Parathyroid adenoma (tissue), 2 donors: ENCODE data around the gene SKIC8.

Experiments
- H2AFZ ChIP-seq: fragments of 300-600 bp; sonication (generic); one replicate; pipeline ENCODE4 v1.7.0; 2017; ENCODE audit warnings: antibody characterized with exemption, mild to moderate bottlenecking
- H3K27ac ChIP-seq: fragments of 300-600 bp; sonication (generic); one replicate; pipeline ENCODE4 v1.7.0; 2017
- H3K27me3 ChIP-seq: fragments of 300-600 bp; sonication (generic); one replicate; pipeline ENCODE4 v1.7.0; 2017; ENCODE audit warnings: low read length; ENCODE audit not compliant: control insufficient read depth, insufficient read depth
- H3K36me3 ChIP-seq: fragments of 300-600 bp; sonication (generic); one replicate; pipeline ENCODE4 v1.7.0; 2017; ENCODE audit warnings: low read length; ENCODE audit not compliant: control insufficient read depth, insufficient read depth
- H3K4me1 ChIP-seq: fragments of 300-600 bp; sonication (generic); one replicate; pipeline ENCODE4 v1.7.0; 2017; ENCODE audit warnings: control low read depth
- H3K4me2 ChIP-seq: fragments of 300-600 bp; sonication (generic); one replicate; pipeline ENCODE4 v1.7.0; 2017; ENCODE audit warnings: low read length
- H3K4me3 ChIP-seq: fragments of 300-600 bp; sonication (generic); one replicate; pipeline ENCODE4 v1.7.0; 2017; ENCODE audit warnings: low read depth, low read length
- H3K79me2 ChIP-seq: fragments of 300-600 bp; sonication (generic); one replicate; pipeline ENCODE4 v1.7.0; 2017; ENCODE audit warnings: control low read depth
- H3K9ac ChIP-seq: fragments of 300-600 bp; sonication (generic); one replicate; pipeline ENCODE4 v1.7.0; 2017; ENCODE audit warnings: mild to moderate bottlenecking
- H3K9me3 ChIP-seq: fragments of 300-600 bp; sonication (generic); one replicate; pipeline ENCODE4 v1.7.0; 2017; ENCODE audit warnings: low read length; ENCODE audit not compliant: control insufficient read depth
- CTCF ChIP-seq: fragments of 300-600 bp; sonication (generic); IDR thresholded peaks from one replicate; pipeline ENCODE4 v1.7.0; 2017; ENCODE audit warnings: antibody characterized with exemption, mild to moderate bottlenecking
- donor health status: primary hyperparathyroidism.

Gene SKIC8

GRCh38 chr15:78263907-78264303 lies 35.5 kb downstream of the SKIC8 start:
- Histone ChIP-seq H3K27ac (no peak overlapping the region), H3K9ac (no peak overlapping the region), H3K36me3 (no peaks in the 10 kb centered on the region), H3K79me2 (no peaks in the 10 kb centered on the region), H3K4me3 (peak overlapping the region; percentile 25), H3K4me2 (peak overlapping the region; percentile 47), H3K4me1 (peaks cover 2% of the 10 kb centered on the region), H3K9me3 (no peaks in the 10 kb centered on the region), H2AFZ (peak overlapping the region; percentile 97), H3K27me3 (no peaks in the 10 kb centered on the region)
- TF ChIP-seq CTCF = no peak

GRCh38 chr15:78263351-78263781 lies 36.0 kb downstream of the SKIC8 start:
- Histone ChIP-seq H3K27ac (no peak overlapping the region), H3K36me3 (no peaks in the 10 kb centered on the region), H3K9ac (no peak overlapping the region), H3K4me1 (peaks cover 2% of the 10 kb centered on the region), H3K4me3 (no peak overlapping the region), H2AFZ (no peak overlapping the region), H3K9me3 (no peaks in the 10 kb centered on the region), H3K27me3 (no peaks in the 10 kb centered on the region), H3K4me2 (no peak overlapping the region), H3K79me2 (no peaks in the 10 kb centered on the region)
- no peak for TF ChIP-seq CTCF

GRCh38 chr15:78261062-78261461 lies 38.3 kb downstream of the SKIC8 start:
- Histone ChIP-seq H3K27ac (no peak overlapping the region), H3K4me3 (no peak overlapping the region), H3K9ac (no peak overlapping the region), H3K9me3 (no peaks in the 10 kb centered on the region), H3K4me2 (no peak overlapping the region), H3K4me1 (peaks cover 2% of the 10 kb centered on the region), H3K79me2 (no peaks in the 10 kb centered on the region), H3K27me3 (no peaks in the 10 kb centered on the region), H3K36me3 (no peaks in the 10 kb centered on the region), H2AFZ (no peak overlapping the region)
- no peak for TF ChIP-seq CTCF

GRCh38 chr15:78260489-78260888 lies 38.9 kb downstream of the SKIC8 start:
- TF ChIP-seq CTCF = no peak
- Histone ChIP-seq H3K9me3 (no peaks in the 10 kb centered on the region), H3K79me2 (no peaks in the 10 kb centered on the region), H3K4me2 (no peak overlapping the region), H3K9ac (no peak overlapping the region), H3K4me3 (no peak overlapping the region), H2AFZ (no peak overlapping the region), H3K27ac (no peak overlapping the region), H3K4me1 (no peaks in the 10 kb centered on the region), H3K27me3 (no peaks in the 10 kb centered on the region), H3K36me3 (no peaks in the 10 kb centered on the region)

- H3K9ac ChIP-seq = no peak overlapping the region
- H2AFZ ChIP-seq = no peak overlapping the region
- H3K36me3 ChIP-seq = no peaks in the 10 kb centered on the region
- no peaks in the 10 kb centered on the region for H3K79me2 ChIP-seq
- H3K27ac ChIP-seq = no peak overlapping the region
- TF ChIP-seq CTCF = no peak
- no peak overlapping the region for H3K4me2 ChIP-seq
- H3K4me1 ChIP-seq = no peaks in the 10 kb centered on the region
- H3K4me3 ChIP-seq = no peak overlapping the region
- no peaks in the 10 kb centered on the region for H3K9me3 ChIP-seq
- no peaks in the 10 kb centered on the region for H3K27me3 ChIP-seq
These were observed 40.2 kb downstream of the SKIC8 start for GRCh38 chr15:78259232-78259631.
